ENCODE data around the gene KIAA1671.
"Not testable (repeated sequence)": the region's sequence is repeated elsewhere in the genome, so short reads cannot be mapped to it uniquely, and the experiment has no call there.

GRCh38 chr22:25178869-25179631 is 226.5 kb downstream of the KIAA1671 start:
- TF ChIP-seq CTCF, EP300, POLR2AphosphoS5 (IDR thresholded peaks at IDR 0.05): not testable (repeated sequence)
